Measurements from ENCODE around the gene BLOC1S6. TPM values are rescaled to one million over a fixed set of nuclear protein-coding genes. Genes with fewer than 3 reads are reported as not detected.

The BLOC1S6 gene, protein sequence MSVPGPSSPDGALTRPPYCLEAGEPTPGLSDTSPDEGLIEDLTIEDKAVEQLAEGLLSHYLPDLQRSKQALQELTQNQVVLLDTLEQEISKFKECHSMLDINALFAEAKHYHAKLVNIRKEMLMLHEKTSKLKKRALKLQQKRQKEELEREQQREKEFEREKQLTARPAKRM
- total RNA-seq (2014; rRNA removed; shearing (Covaris generic); ENCODE audit: low replicate concordance), result 62.7 and 77.1 TPM in 2 replicates

DNA sequence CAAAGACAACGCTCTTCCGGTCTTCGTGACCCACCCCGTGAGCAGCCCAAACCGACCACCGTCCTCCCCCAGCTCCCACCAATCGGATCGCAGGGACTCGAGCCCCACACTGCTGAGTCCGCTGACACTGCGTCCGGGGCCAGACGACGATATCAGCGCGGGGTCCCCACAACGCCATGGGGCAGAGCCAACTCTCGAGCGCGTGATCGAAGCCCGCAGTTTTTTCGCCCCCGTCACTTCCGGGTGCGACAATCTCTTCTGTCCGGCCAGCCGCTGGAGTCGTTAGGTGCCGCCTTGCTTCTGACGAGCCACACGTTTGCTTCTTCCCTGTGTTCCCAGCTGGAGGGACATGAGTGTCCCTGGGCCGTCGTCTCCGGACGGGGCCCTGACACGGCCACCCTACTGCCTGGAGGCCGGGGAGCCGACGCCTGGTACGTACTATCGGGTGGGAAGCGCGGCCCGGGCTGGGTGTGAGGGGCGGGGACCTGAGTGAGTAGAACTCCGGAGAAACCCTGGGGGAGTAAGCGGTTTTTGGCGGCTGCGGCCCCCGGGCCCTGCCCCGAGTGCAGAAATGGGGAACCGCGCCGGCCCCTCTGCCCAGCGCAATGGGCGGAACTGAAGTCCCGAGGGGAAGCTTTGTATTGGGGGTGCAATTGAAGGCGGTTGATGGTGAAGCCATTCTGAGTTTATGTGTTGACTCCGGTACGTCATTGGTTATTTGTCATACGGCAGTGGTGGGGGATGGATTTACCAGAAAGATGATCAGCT, at the start of gene BLOC1S6:
BLOC1S6 (plus strand) TSS at position 285 of the 768 bp plus-strand sequence; CDS start at position 350, 65 bp downstream.
- Histone ChIP-seq H3K4me3 (ENCODE audit: low read length) (peak within 1 kb of the TSS; percentile 93), H3K27ac (ENCODE audit: low read length) (peak within 1 kb of the TSS; percentile 82), H3K9me2 (replicated peaks; ENCODE audit: insufficient read depth, low read length) (no peaks in the 10 kb centered on the region), H3K36me3 (ENCODE audit: insufficient read depth, low read length) (peaks cover 9% of the 10 kb centered on the region), H3K4me1 (ENCODE audit: low read length) (peaks cover 38% of the 10 kb centered on the region), H3K9me3 (ENCODE audit: low read length) (no peaks in the 10 kb centered on the region), H3K27me3 (ENCODE audit: low read length) (no peaks in the 10 kb centered on the region), H2AFZ (ENCODE audit: low read length) (peak within 1 kb of the TSS; percentile 79), H4K20me1 (ENCODE audit: insufficient read depth, low read depth, low read length) (no peaks in the 10 kb centered on the region), H3K9ac (ENCODE audit: low read length) (peak within 1 kb of the TSS; percentile 88), H3K4me2 (ENCODE audit: low read depth, low read length, poor library complexity, severe bottlenecking) (peak within 1 kb of the TSS; percentile 86), H3K79me2 (ENCODE audit: low read length) (peaks cover 48% of the 10 kb centered on the region)
- peak; percentile 97 for DNase-seq

DNA sequence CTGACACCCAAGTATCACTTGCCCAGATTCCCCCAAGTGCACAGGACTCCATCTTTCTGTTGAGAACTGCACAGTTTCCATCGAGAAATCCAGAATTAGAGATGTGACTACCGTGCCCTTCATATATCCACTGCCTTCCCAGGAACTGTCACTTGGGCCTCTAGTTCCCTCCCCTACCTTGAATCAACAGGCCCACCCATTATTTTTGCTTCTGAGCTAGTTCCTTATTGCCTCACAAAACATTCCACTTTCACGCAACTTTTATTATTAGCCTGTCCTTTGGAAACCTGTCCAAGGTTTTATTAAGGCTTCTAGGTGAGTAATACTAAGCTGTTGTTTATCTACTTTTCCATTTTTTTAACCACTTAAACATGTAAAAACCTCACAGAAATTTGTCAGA, 47.5 kb upstream of the BLOC1S6 start:
- Histone ChIP-seq H3K4me3 (ENCODE audit: low read length) (no peak overlapping the region), H4K20me1 (ENCODE audit: insufficient read depth, low read depth, low read length) (no peaks in the 10 kb centered on the region), H3K9me3 (ENCODE audit: low read length) (no peaks in the 10 kb centered on the region), H2AFZ (ENCODE audit: low read length) (no peak overlapping the region), H3K36me3 (ENCODE audit: insufficient read depth, low read length) (no peaks in the 10 kb centered on the region), H3K4me2 (ENCODE audit: low read depth, low read length, poor library complexity, severe bottlenecking) (no peak overlapping the region), H3K27me3 (ENCODE audit: low read length) (no peaks in the 10 kb centered on the region), H3K4me1 (ENCODE audit: low read length) (peaks cover 3% of the 10 kb centered on the region), H3K9me2 (replicated peaks; ENCODE audit: insufficient read depth, low read length) (no peaks in the 10 kb centered on the region), H3K79me2 (ENCODE audit: low read length) (no peaks in the 10 kb centered on the region), H3K9ac (ENCODE audit: low read length) (no peak overlapping the region), H3K27ac (ENCODE audit: low read length) (no peak overlapping the region)
- DNase-seq, result no peak

DNA sequence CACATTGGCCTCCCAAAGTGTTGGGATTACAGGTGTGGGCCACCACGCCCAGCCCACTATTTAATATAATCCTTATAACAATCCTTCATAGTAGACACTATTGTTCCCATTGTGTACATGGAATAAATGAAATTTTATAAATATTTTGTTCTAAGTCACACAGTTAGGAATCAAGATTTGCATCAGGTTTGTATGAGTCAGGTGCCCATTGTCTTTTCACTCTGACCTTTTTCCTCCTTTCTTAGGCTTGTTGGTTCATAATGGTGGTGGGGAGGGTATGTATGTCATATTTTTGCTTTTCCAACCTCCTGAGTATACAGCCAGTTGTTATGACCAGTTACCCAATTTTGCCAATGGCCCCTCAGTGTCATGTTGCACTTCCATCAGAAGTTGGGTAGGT, 46.6 kb upstream of the BLOC1S6 start:
- Histone ChIP-seq H3K79me2 (ENCODE audit: low read length) (no peaks in the 10 kb centered on the region), H3K4me2 (ENCODE audit: low read depth, low read length, poor library complexity, severe bottlenecking) (no peak overlapping the region), H3K36me3 (ENCODE audit: insufficient read depth, low read length) (no peaks in the 10 kb centered on the region), H3K9ac (ENCODE audit: low read length) (no peak overlapping the region), H3K4me1 (ENCODE audit: low read length) (peaks cover 5% of the 10 kb centered on the region), H3K27ac (ENCODE audit: low read length) (no peak overlapping the region), H2AFZ (ENCODE audit: low read length) (no peak overlapping the region), H3K9me3 (ENCODE audit: low read length) (no peaks in the 10 kb centered on the region), H3K27me3 (ENCODE audit: low read length) (no peaks in the 10 kb centered on the region), H4K20me1 (ENCODE audit: insufficient read depth, low read depth, low read length) (no peaks in the 10 kb centered on the region), H3K4me3 (ENCODE audit: low read length) (no peak overlapping the region), H3K9me2 (replicated peaks; ENCODE audit: insufficient read depth, low read length) (no peaks in the 10 kb centered on the region)
- DNase-seq, result no peak

DNA sequence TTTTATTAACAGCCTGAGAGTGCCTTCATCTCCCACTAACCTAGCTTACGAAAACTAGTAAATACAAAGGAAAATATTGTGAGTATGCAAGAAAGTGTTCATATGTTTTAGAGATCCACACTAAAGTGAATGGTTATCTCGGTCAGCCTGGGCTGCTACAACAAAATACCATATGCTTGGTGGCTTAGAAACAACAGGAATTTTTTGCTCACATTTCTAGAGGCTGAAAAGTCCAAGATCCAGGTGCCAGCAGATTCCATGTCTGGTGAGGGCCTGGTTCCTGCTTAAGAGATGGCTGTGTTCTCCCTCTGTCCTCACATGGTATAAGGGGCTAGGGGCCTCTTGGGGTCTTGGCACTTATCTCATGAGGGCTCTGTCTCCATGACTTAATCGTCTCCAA, 44.1 kb upstream of the BLOC1S6 start:
- Histone ChIP-seq H3K27ac (ENCODE audit: low read length) (no peak overlapping the region), H3K9ac (ENCODE audit: low read length) (no peak overlapping the region), H3K36me3 (ENCODE audit: insufficient read depth, low read length) (no peaks in the 10 kb centered on the region), H3K4me3 (ENCODE audit: low read length) (no peak overlapping the region), H3K9me3 (ENCODE audit: low read length) (no peaks in the 10 kb centered on the region), H3K79me2 (ENCODE audit: low read length) (no peaks in the 10 kb centered on the region), H4K20me1 (ENCODE audit: insufficient read depth, low read depth, low read length) (no peaks in the 10 kb centered on the region), H3K27me3 (ENCODE audit: low read length) (no peaks in the 10 kb centered on the region), H3K4me1 (ENCODE audit: low read length) (peaks cover 5% of the 10 kb centered on the region), H3K4me2 (ENCODE audit: low read depth, low read length, poor library complexity, severe bottlenecking) (no peak overlapping the region), H2AFZ (ENCODE audit: low read length) (no peak overlapping the region), H3K9me2 (replicated peaks; ENCODE audit: insufficient read depth, low read length) (no peaks in the 10 kb centered on the region)
- DNase-seq, result no peak

DNA sequence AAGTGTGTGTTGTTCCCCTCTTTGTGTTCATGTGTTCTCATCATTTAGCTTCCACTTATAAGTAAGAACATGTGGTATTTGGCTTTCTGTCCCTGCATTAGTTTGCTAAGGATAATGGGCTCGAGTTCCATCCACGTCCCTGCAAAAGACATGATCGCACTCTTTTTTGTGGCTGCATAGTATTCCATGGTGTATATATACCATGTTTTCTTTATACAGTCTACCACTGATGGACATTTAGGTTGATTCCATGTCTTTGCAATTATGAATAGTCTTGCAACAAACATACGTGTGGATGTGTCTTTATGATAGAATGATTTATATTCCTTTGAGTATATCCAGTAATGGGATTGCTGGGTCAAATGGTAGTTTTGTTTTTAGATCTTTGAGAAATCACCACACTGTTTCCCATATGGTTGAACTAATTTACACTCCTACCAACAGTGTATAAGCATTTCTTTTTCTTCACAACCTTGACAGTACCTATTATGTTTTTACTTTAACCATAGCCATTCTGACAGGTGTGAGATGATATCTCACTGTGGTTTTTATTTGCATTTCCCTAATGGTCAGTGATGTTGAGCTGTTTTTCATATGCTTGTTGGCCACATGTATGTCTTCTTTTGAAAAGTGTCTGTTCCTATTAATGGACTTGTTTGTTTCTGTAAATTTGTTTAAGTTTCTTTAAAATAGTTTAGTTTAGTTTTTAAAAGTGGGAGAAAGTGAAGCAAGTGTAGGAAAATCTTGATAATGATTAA, 42.7 kb upstream of the BLOC1S6 start:
- Histone ChIP-seq H3K9me2 (replicated peaks; ENCODE audit: insufficient read depth, low read length) (no peaks in the 10 kb centered on the region), H3K27ac (ENCODE audit: low read length) (no peak overlapping the region), H3K27me3 (ENCODE audit: low read length) (no peaks in the 10 kb centered on the region), H3K9ac (ENCODE audit: low read length) (no peak overlapping the region), H3K9me3 (ENCODE audit: low read length) (no peaks in the 10 kb centered on the region), H3K4me3 (ENCODE audit: low read length) (no peak overlapping the region), H3K4me1 (ENCODE audit: low read length) (peaks cover 5% of the 10 kb centered on the region), H2AFZ (ENCODE audit: low read length) (no peak overlapping the region), H3K36me3 (ENCODE audit: insufficient read depth, low read length) (no peaks in the 10 kb centered on the region), H4K20me1 (ENCODE audit: insufficient read depth, low read depth, low read length) (no peaks in the 10 kb centered on the region), H3K79me2 (ENCODE audit: low read length) (no peaks in the 10 kb centered on the region), H3K4me2 (ENCODE audit: low read depth, low read length, poor library complexity, severe bottlenecking) (no peak overlapping the region)
- DNase-seq, result no peak

DNA sequence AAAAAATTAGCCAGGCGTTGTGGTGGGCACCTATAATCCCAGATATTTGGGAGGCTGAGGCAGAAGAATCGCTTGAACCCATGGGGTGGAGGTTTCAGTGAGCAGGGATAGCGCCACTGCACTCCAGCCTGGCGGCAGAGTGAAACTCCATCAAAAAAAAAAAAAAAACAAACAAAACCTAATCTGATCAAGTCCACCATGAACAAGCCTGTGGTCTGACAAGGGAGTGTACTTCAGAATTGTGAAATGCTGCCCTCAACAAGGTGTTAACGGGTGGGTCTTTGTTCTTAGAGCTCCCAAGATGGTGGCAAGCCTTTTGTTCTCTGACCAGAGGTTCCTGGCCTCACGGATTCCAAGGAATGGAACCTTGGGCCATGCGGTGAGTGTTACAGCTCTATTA, 40.4 kb upstream of the BLOC1S6 start:
- no peaks in the 10 kb centered on the region for H3K36me3 ChIP-seq (ENCODE audit: insufficient read depth, low read length)
- H4K20me1 ChIP-seq (ENCODE audit: insufficient read depth, low read depth, low read length), result no peaks in the 10 kb centered on the region
- peaks cover 5% of the 10 kb centered on the region for H3K4me1 ChIP-seq (ENCODE audit: low read length)
- no peak overlapping the region for H3K27ac ChIP-seq (ENCODE audit: low read length)
- H3K9me2 ChIP-seq (replicated peaks; ENCODE audit: insufficient read depth, low read length), result no peaks in the 10 kb centered on the region
- H3K4me3 ChIP-seq (ENCODE audit: low read length), result no peak overlapping the region
- no peak overlapping the region for H2AFZ ChIP-seq (ENCODE audit: low read length)
- H3K79me2 ChIP-seq (ENCODE audit: low read length), result no peaks in the 10 kb centered on the region
- H3K9me3 ChIP-seq (ENCODE audit: low read length), result no peaks in the 10 kb centered on the region
- no peak for DNase-seq
- no peaks in the 10 kb centered on the region for H3K27me3 ChIP-seq (ENCODE audit: low read length)
- H3K9ac ChIP-seq (ENCODE audit: low read length), result no peak overlapping the region
- H3K4me2 ChIP-seq (ENCODE audit: low read depth, low read length, poor library complexity, severe bottlenecking), result no peak overlapping the region

DNA sequence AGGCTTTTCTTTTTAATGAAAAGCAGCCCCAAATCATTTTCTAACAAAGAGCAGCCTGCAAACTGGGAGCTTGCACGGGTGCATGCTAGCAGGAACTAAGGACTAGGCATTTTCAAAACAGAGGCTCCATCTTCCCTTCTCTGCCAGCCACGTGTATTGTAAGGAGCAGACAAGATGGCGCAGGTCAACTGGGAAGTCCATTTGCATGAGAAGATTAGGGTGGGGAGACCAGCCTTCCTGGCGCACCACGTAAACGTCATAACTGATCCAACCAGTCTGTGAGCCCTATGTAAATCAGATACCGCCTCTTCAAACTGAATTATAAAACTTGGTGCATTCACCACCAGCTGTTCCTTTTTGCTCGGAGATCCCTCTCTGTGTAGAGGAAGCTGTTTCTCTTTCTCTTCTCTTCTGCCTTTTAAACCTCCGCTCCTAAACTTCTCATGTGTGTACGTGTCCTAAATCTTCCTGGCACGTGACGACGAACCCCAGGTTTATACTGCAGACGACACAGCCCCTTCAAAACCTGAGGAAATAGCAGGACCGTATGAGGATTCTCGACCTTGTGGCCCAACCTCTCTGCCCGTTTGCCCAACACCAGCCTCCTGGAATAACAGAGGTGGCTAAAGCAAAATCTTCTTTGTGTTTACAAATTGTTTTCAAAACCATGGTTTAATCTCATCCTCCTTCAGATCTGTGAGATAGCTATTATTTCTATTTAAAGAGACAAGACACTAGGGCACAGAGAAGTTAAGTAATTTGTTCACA, 38.2 kb upstream of the BLOC1S6 start:
- no peak for DNase-seq
- Histone ChIP-seq H3K9me3 (ENCODE audit: low read length) (no peaks in the 10 kb centered on the region), H3K36me3 (ENCODE audit: insufficient read depth, low read length) (no peaks in the 10 kb centered on the region), H3K27ac (ENCODE audit: low read length) (no peak overlapping the region), H4K20me1 (ENCODE audit: insufficient read depth, low read depth, low read length) (no peaks in the 10 kb centered on the region), H3K4me3 (ENCODE audit: low read length) (no peak overlapping the region), H3K4me1 (ENCODE audit: low read length) (peaks cover 5% of the 10 kb centered on the region), H3K9me2 (replicated peaks; ENCODE audit: insufficient read depth, low read length) (no peaks in the 10 kb centered on the region), H3K27me3 (ENCODE audit: low read length) (no peaks in the 10 kb centered on the region), H3K9ac (ENCODE audit: low read length) (no peak overlapping the region), H2AFZ (ENCODE audit: low read length) (no peak overlapping the region), H3K4me2 (ENCODE audit: low read depth, low read length, poor library complexity, severe bottlenecking) (no peak overlapping the region), H3K79me2 (ENCODE audit: low read length) (no peaks in the 10 kb centered on the region)

All from Karpas-422 (cell line).